Prostate gland (tissue), 2 donors: ENCODE measurements around the gene P2RY12.

Experiments used
- POLR2A ChIP-seq: fragments of 450-650 bp; IDR thresholded peaks from one replicate; pipeline ENCODE4 v1.6.1; 2016; ENCODE audit warnings: antibody characterized with exemption, mild to moderate bottlenecking
- POLR2AphosphoS5 ChIP-seq: sonication (generic); formaldehyde crosslinking; IDR thresholded peaks from one replicate; pipeline ENCODE4 v1.6.1; 2017; ENCODE audit warnings: antibody characterized with exemption
- TF ChIP-seq, protein P1 (sequence below), 4 experiments: fragments of 200-600 bp in 2 of 4; fragments of 450-650 bp in 2 of 4; sonication (generic) in 2 of 4; IDR thresholded peaks; 1 replicate in 3 of 4; 2 replicates in 1 of 4; pipeline ENCODE4 v1.5.1; 2016 to 2019; ENCODE audit warnings: antibody characterized with exemption in 4 of 4, mild to moderate bottlenecking in 2 of 4, moderate library complexity in 2 of 4

DNA sequence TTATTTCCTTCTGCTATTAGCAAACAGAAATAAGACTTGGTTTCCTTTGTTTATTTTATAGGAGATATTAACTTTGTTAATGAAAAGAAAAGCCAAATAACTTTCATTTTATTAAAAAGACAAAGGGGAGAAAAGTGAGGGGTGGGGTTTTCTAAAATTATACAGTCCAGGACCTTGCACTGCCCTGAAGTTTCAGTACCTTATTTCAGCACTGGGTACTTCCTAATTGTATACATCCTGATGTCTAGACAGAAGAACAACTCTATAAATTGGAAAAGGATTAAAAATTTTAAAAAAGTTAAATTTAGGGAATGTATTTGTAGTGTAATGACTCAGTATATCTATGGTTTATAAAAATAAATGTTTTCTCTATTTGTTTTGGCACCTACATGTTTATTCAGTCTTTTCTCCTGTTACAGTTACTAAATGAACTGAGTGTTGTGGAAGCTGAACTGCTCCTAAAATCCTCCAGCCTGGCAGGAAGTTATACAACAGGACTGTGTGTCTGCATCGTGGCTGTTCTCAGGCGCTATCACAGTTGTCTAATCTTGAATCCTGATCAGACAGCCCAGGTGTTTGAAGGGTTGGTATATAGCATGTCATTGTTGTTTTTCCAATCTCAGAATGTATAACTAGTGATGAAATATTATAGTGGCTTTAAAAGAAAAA, 27.6 kb downstream of the P2RY12 start:
- no peak for TF ChIP-seq POLR2A
- TF ChIP-seq, protein P1, sequence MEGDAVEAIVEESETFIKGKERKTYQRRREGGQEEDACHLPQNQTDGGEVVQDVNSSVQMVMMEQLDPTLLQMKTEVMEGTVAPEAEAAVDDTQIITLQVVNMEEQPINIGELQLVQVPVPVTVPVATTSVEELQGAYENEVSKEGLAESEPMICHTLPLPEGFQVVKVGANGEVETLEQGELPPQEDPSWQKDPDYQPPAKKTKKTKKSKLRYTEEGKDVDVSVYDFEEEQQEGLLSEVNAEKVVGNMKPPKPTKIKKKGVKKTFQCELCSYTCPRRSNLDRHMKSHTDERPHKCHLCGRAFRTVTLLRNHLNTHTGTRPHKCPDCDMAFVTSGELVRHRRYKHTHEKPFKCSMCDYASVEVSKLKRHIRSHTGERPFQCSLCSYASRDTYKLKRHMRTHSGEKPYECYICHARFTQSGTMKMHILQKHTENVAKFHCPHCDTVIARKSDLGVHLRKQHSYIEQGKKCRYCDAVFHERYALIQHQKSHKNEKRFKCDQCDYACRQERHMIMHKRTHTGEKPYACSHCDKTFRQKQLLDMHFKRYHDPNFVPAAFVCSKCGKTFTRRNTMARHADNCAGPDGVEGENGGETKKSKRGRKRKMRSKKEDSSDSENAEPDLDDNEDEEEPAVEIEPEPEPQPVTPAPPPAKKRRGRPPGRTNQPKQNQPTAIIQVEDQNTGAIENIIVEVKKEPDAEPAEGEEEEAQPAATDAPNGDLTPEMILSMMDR (IDR thresholded peaks at IDR 0.05): no peak
- no peak for TF ChIP-seq POLR2AphosphoS5
